Stimulated activated CD4-positive, alpha-beta T cell treated with anti-CD3 and anti-CD28 coated beads, Interleukin-1b, Interleukin-23, amount 100 ng/mL, for 48 hours (primary cell): ENCODE data around the gene AMT.

Experiments used
- DNase-seq: peaks from one replicate; pipeline ENCODE4 v3.0.0-alpha.2; 2020

AMT gene

GRCh38 chr3:49422379-49423248, at the start of gene AMT:
TSS of gene AMT (minus strand) at chr3:49422473. CDS start at chr3:49422450, 23 bp downstream.
- no peak for DNase-seq

- DNase-seq = no peak
Measured at GRCh38 chr3:49470714-49471420, 48.6 kb upstream of the AMT start.

GRCh38 chr3:49469936-49470713, 47.9 kb upstream of the AMT start, which contains the start of gene DAG1:
TSS of gene DAG1 (plus strand) at chr3:49470267. CDS start at chr3:49510535, 40,268 bp downstream.
- DNase-seq = peak; percentile 95

- no peak for DNase-seq
Measured at GRCh38 chr3:49469037-49469935, 47.0 kb upstream of the AMT start.

- DNase-seq = no peak
Measured at GRCh38 chr3:49466085-49466484, 43.8 kb upstream of the AMT start.

- DNase-seq = no peak
Measured at GRCh38 chr3:49465270-49466034, 43.2 kb upstream of the AMT start.

GRCh38 chr3:49462222-49462621, 39.9 kb upstream of the AMT start:
- no peak for DNase-seq

GRCh38 chr3:49461443-49462171, 39.3 kb upstream of the AMT start:
- no peak for DNase-seq

- DNase-seq = no peak
Measured at GRCh38 chr3:49460956-49461355, 38.7 kb upstream of the AMT start.

GRCh38 chr3:49460188-49460890, 38.1 kb upstream of the AMT start:
- no peak for DNase-seq

GRCh38 chr3:49456466-49456865, 34.2 kb upstream of the AMT start:
- DNase-seq = no peak

GRCh38 chr3:49454898-49455681, 32.8 kb upstream of the AMT start:
- DNase-seq = no peak

GRCh38 chr3:49454458-49454857, 32.2 kb upstream of the AMT start:
- no peak for DNase-seq

GRCh38 chr3:49453621-49454020, 31.3 kb upstream of the AMT start:
- no peak for DNase-seq

GRCh38 chr3:49445391-49445790, 23.1 kb upstream of the AMT start:
- DNase-seq = no peak

GRCh38 chr3:49434731-49435130, 12.5 kb upstream of the AMT start:
- DNase-seq = no peak

GRCh38 chr3:49428752-49429080, 6.4 kb upstream of the AMT start:
- DNase-seq = no peak

GRCh38 chr3:49427586-49427985, 5.3 kb upstream of the AMT start:
- DNase-seq = no peak

- no peak for DNase-seq
Measured at GRCh38 chr3:49424816-49425215, 2.5 kb upstream of the AMT start.
